Retina (tissue), 1 donor: ENCODE results near the gene PLCL1.

Experiments used
- DNase-seq: peaks from one replicate; pipeline ENCODE4 v3.0.0-alpha.2; 2016

Gene PLCL1

DNA sequence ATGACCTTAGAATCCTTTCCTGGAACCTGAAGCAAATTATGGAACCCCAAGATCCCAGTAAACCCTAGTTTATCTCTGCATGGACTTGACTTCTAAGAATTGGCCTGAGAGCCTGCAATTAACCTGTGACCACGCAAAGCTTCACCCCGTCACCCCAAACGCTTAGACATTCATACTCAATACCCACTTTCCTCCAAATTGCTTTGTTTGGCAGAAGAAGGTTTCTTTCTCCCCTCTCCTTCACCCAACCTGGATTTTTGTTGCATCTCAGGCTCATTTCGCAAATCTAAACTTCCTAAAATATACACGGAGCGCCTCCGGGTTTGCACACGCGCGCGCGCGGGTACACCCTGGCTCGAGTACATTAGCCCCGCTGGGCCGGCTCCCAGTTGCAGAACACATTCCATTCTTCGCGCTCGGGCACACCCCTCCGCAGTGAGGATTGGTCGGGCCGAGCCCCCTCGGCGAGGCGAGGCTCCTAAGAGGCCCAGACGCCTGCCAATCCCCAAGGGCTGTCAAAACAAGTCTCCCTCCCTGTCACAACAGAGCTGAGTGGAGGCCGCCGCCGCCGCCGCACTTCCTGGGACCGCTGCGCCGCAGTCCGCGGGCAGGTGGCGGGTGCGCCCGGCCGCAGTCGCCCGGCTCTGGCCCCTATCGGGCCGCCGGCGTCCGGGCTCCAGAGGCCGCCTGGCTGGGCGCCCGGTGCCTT lies at the start of gene PLCL1:
PLCL1 (plus strand) TSS at position 545 of the 709 bp plus-strand sequence.
- peak; percentile 90 for DNase-seq

DNA sequence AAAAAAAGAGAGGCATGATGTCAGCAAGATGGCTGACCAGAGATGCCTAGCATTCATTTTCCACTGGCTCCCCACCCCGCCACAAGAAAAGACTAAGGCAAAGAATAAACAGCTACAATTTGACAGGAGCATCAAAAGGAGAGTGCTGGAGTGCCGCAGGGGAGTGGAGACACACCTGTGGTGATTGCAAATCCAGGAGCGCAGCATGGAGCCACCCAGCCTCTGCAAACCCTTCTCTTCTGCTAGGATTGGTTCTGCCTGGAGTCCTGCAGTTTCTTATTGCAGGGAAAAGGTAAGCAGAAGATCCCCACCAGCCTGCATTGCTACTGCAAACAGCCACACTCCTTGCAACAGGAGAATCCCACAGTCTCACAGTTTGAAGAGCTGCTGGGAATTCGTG lies 45.4 kb upstream of the PLCL1 start:
- no peak for DNase-seq

DNA sequence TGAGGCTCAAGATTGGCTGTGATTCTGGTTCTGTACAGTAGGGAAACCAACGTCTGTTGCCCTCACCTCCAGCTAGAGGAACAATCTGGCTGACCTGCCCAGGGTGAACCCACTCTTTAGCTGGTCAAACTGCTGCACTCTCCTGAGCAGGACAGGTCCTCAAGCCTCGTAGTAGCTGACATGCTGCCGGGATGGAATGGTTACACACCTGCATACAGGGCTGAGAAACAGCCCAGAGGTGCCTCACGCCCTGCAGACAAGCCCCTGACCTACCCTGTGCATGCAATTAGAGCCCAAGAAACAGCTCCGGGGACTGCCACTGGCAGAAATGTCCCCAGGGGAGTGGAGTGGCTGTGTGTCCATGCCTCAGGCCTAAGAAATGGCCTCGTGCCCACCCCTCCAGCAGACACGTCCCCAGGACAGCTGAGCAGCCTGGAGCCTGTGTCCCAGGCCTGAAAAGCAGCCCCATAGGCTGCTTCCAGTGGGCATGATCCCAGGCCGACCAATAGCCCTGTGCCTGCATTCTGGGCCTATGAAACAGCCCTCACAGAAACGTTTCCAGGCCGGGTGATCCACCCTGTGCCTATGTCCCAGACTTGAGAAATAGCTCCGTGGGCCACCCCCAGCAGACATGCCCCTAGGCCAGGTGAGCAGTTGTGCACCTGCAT lies 44.6 kb upstream of the PLCL1 start:
- DNase-seq, result no peak

DNA sequence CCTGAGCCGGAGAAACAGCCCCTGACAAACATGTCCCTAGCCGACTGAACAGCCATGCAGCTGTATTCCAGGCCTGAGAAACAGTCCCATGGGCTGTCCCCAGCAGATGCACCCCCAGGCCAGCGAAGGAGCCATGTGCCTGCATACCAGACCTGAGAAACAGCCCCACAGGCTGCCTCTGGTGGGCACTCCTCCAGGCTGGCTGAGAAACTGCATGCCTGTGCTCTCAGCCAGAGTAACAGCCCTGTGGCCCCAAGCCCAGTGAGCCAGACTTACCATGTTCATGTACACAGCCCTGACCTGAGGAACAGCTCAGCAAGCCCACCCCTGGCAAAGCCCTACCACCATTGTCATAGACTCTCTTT lies 44.1 kb upstream of the PLCL1 start:
- DNase-seq, result no peak

DNA sequence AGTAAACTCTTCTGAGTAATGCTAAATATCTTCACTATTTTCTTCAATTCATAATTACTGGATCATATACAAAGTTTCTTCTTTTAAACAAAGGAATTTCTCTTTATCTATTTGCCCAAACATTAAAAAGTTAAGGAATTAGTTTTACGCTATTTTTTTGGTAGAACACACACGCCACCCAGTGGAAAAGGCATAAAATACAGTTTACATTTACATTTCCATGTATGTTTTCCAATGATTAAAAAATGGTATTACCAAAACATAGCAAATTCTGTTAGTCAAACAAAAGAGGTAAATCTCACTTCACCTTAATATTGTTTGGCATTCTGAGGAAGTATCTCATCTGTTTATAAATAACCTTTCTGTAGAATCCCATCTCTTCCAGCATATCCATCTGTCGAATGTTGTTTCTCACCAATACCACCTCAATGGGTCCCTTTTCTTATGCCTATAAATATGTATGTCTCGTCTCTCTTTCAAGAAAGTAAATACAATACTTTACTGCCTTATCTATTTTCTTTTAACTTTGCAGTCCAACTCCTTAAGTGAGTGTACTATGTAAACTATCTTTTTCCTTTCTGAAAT lies 26.5 kb upstream of the PLCL1 start:
- no peak for DNase-seq

DNA sequence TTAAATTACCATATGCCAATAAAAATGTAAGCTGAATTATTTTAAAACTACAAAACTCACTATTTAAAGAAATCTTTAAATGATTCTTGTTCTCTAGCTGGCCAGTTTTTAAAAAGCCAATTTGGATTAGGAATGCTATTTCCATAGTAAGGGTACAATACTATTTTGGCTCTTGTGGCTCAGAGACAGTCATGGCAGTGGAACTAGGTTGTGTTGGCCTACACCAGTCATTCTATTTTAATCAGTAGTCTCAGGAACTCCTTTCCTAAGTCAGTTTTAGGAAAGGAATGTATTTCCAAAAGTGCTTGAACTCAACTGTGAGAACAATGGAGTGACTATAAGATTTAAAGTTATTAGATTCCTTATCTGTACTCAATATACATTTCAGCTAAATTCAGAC lies 25.1 kb upstream of the PLCL1 start:
- DNase-seq, result no peak

DNA sequence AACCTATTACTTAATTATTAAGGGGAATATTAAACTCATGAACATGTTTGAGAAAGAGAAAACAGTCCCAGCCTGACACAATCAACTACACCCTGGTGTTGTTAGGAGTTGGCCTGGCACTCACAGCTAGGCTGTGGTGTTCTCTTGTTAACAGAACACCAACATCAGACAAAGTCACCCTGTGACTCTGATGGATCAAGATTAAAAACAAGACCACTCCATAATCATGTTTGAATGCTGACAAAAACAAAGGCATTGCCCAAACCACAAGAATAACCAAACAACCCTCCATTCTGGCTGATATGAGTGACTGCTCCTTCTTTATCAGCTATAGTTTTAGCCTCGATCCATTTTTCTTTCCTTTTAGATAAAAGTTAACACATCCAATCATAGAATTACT lies 22.3 kb upstream of the PLCL1 start:
- no peak for DNase-seq

DNA sequence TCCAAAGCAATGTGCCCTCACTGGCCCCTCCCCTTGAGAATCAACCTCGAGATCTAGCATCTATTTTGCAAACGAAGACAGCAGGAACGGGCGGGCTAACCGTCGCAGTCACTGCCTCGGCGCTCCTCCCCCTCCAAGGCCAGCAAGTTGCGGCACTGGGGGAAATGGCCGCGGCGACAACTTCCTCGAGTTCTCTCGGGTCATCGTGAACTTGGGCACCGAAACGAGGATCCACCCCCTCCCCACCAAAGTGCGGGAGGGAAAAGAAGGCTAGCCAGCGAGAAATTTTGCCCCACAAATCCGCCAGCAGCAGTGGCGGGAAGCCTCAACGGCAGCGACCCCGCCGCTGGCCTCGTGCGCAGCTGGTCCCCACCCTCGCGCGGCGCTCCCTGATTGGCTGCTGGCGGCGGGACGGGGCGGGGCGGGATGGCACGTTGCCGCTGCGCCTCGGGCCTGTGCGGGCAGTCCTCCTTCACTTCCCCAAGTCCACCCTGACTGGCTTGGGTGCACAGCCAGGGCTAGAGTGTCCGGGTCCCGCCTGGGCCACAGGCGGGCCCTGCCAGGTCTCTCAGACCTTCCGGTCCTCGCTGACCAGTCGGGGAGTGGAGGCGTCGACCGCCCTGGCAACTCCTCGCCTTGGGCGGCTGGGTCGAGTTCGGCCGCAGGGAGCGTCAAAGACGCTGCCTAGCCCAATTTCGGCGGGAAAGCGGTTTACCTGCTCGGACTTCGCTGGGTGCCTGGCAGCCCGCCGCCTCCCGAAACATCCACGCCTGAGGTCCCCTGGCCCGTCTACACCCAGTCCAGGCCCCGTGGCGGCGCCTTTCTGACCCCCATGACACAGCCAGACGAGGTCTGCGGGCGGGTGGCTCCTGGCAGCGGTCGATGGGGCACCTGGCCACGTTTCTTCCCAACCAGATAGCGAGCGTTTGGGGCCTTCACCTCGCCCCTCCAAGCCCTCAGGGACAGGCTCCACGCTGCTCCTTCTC lies 19.1 kb upstream of the PLCL1 start, which contains the start of gene BOLL:
BOLL (minus strand) TSS at position 364 of the 986 bp plus-strand sequence. CDS start 3,469 bp downstream, outside the sequence.
- DNase-seq, result no peak

DNA sequence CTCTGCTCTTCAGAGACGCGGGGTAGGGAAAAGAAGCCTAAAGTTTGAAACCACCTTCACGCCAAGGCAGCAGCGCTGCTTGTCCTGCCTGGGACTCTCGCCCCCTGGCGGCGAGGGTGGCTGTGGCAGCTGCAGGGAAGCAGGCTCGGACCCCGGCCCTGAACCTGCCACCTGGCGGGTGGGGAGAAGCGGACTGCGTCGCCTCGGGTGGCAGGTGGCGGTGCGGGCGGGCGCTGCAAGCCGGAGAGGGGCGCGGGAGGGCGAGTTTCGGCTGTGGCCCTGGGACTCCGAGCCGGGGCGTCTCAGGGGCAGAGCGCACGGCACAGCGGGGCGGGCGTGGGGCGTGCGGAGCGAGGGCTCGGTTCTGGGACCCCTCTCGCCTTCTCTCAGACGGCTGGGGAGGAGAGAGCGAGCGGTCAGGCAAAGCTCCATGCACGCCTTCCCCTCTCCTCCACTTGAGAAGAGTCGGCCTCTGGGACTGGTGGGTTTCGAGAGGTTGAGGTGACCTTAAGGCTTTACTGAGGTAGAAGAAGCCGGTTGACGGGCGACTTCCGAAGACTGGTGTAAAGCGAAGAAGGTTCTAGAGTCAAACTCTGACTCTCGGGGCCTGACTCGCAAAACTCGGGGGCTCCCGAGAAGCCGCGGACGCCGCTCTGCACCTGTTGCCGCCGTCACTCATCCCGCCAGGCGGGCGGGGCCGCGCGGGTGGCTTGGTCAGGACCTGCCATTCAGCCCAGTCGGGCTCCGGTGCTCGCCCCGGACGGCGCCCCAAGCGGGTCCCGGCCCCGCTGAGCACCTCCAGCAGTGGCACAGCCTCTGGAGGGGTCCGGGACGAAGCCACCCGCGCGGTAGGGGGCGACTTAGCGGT lies 18.1 kb upstream of the PLCL1 start:
- peak; percentile 77 for DNase-seq

DNA sequence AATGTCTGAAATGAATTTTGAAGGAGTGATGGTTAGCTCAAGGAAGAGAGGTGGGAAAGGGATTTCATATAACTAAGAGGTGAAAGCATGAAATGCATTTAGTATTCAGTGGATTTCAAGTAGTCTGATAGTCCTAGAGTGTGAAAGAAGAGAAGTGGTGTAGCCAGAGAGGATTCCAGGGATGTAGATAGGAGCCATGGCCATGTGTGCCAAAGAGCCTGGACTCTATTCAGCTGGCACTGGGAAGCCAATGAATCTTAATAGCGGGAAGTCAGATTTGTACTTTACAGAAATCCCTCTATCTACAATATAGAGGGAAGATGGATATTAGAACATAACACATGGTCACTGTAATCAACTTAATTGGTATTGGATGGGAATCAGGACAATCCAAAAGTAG lies 10.9 kb upstream of the PLCL1 start:
- DNase-seq, result no peak

DNA sequence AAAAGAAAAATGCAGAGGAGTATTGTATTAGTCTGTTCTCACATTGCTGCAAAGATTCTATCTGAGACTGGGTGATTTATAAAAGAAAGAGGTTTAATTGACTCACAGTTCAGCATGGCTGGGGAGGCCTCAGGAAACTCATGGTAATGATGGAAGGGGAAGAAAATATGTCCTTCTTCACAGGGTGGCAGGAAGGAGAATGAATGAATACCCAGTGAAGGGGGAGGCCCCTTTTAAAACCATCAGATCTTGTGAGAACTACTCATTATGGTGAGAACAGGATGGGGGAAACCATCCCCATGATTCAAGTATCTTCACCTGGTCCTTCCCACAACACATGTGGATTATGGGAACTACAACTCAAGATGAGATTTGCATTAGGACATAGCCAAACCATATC lies 9.1 kb upstream of the PLCL1 start:
- no peak for DNase-seq

DNA sequence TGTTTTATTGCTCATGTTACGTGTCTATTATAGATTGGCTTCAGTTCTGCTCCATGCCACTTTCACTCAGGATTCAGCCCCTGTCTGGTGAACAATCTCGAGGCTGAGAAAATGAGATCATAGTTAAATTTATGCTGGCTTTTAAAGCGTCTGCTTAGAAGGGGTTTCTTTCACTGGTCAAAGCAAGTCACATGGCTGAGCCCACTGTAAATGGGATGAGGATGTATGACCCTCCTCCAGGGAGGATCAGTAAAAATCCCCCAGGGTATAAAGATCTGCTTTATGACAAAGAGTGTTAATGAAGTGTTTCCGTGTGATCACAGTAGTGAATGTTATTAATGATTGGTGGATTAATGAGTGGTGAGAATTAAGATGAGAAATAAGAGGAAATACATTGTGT lies 6.2 kb upstream of the PLCL1 start:
- peak; percentile 39 for DNase-seq

DNA sequence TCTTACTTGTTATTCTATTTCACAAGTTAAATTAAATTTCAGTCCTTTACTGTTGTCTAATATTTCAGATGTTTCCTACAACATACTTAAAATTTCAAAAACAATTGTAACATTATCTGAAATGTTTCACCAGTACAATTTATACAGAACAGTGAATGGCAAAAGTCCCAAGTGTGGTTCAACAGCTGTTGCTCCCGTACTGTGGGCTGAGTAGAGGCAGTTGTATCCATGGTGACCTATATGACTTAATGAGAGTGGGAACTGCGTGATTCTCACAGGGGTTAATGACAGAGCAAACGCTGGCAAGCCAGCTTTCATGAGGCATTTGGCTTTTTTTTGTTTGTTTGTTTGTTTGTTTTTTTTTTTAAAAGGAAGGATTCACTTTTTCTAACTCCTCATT lies 5.3 kb upstream of the PLCL1 start:
- peak; percentile 34 for DNase-seq

DNA sequence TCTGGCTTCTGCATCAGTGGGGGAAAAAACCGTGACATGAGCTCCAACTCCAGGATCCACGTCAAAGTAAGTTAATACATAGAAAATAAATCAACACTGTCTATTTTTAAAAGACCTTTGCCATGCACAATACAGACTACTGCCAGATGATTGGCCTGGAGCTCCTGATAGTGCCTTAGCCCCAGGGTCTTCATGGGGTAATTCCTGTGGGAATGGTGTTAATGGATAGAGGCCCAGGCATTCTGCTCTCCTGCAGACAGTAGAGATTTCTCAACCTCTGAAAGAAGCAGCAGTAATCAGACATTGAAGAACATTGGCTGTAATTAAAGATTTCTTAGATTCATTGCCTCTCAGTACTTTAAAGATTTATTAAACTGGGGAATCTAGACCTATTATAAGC lies 4.3 kb upstream of the PLCL1 start:
- peak; percentile 10 for DNase-seq

DNA sequence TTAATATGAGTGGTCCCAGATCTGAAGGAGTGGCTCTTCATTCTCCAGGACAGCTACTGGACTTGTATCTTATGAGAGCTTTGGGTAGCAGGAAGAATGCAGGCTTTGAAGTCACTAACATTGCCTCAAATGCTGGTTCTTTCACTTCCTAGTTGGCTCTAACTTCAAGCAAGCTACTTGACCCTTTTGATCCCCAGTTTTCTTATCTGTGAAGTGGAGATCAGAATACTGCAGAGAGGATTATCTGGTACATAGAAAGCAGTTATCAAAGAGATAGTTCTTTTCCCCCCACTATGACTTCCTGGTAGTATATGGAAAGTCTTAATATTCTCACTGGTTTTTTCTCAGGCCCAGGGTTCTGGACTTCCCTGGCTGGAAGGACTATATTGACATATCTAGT lies 3.4 kb upstream of the PLCL1 start:
- DNase-seq, result no peak

DNA sequence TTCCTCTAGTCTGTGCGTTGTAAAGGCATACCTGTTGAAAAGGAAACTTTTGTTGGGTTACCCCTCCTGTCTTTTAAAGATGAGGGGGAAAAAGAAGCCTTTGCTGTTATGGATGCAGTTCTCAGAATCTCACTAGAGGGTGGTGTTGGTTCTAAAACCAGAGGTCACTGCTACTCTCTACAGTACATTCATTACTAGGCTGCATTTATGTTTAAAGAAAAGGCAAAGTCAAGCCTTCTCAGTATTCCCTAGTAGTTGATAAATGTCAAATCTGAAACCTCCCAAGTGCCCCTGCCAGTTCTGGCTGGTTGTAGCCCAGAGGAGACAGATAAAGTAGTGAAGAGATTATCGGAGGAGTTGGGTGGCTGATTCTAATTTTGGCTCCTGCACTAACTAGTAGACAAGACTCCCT lies 1.4 kb upstream of the PLCL1 start:
- DNase-seq, result peak; percentile 68

DNA sequence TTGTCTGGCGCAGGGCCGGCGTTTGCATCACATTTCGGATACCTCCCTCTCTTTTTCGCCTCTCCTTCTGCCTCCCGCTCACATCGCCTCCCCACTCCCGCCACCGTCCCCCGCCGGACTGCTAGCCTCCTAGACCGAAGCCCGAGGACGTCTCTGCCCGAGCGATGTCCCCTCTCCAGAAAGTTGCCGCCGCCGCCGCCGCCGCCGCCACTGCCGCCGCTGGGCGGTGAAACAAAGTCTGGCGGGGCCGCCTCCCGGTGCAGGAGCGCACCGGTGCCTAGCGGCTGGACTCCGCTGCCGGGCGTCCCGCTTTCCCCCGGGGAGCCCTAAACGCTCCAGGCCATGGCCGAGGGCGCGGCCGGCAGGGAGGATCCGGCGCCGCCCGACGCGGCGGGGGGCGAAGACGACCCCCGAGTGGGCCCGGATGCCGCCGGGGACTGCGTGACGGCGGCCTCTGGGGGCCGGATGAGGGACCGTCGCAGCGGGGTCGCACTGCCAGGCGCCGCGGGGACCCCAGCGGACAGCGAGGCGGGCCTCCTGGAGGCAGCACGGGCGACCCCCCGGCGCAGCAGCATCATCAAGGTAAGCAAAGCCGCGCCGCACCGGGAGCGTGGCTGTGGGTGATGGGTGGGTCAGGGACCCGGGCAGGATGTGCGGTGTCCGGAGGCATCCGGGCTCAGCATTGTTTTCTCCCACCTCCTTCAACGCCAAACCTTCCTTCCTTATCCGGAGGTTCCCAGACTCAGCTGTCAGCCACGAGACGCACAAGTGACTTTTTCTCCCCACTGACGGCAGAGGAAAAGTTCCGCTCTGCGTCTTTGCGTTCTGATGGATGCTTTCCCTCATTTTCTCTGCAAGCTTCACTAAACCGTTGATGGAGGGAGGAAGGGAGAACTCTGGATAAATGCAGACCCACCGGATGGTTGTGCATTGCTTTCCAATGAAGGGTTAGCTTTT lies 643 bp downstream of the PLCL1 start:
- peak; percentile 81 for DNase-seq

DNA sequence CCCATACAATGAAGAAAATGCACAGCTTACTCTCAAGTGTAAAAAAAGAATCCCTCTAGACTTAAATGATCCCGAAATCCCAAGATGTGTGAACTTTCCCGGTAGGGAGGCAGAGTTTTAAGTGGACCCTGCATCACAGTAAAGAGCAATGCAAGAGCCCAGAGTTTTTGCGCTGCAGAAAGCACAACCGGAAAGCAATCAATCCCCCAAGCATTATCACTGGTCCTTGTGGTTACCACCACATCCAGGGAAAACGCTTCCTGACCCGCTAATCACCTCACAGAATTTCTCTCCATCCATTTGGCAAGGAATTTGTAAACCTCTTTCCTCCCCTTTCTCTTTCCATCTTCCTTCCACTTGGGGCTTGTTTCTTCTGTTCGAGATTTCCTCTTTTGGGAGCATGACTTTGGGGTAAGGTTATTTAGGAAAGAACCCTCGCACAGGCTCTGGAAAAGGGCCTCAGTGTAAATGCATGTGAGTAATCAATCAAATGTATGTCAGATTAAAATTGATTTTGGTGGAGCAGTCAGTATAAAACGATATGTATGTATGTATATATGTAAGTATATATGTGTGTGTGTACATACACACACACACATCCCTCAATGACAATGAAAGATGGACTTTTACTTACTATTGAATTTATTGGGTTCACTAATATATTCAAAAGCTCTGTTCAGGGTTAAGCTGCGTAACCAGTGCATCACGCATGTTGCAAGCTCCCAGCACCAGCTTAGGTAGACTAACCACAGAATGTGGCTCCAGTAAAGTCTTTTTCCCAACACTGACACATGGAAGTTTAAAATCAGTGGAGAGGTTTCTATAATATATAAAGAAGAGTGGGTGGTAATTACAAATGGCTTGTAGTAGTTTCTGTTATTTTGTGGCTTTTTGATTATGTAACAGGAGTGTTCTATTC lies 1.6 kb downstream of the PLCL1 start:
- no peak for DNase-seq

DNA sequence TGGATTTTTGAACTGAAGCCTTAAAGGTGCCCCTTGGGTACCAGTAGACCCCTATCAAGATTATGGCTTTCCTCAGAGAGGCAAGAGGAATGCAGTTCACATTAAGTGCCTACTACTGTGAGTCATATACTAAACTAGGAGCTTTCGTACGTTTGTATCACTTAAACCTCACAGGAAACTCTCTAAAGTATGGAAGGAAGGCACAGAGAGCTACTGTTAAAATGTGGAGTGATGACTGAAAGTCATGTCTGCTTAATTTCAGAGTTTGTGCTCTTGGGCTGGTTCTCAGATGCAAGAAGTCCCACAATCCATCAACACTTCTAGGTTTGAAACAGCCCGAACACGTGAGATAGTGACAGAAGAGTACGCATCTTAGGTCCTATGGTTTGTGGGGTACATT lies 4.7 kb downstream of the PLCL1 start:
- DNase-seq, result no peak

DNA sequence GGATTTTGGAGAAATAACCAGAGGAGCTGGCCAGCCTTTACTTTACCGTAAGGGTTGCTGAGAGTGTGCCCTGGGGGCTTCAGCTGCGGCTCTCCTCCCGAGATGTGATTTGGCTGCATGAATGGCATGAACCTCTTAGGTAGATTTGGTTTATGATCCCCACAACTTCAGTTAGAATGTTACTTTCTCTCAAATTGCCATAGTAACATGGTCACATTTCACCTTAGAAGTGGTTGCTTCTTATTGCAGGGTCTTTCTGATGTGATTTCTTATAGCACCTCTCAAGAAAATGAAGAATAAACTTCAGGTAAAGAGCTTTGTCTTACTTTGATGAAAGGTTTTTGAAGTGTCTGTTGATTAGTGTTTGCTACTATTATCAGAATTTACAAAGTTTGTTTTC lies 5.6 kb downstream of the PLCL1 start:
- no peak for DNase-seq
